Mesendoderm (in vitro differentiated cells): ENCODE data around the gene KAZN.

ENCODE experiments used
- DNase-seq: peaks from one replicate; pipeline ENCODE4 v3.0.0; 2013
- H2AK5ac ChIP-seq: 2 replicates; pipeline ENCODE4 v1.6.1; 2013; ENCODE audit warnings: low read length, inconsistent platforms
- H2BK120ac ChIP-seq: 2 replicates; pipeline ENCODE4 v1.6.1; 2013; ENCODE audit warnings: low read depth, mild to moderate bottlenecking, low read length, moderate library complexity, mixed read lengths
- H2BK15ac ChIP-seq: replicated peaks from 2 replicates; pipeline ENCODE4 v1.6.1; 2013; ENCODE audit warnings: low read depth, mild to moderate bottlenecking, moderate library complexity
- H2BK5ac ChIP-seq: 2 replicates; pipeline ENCODE4 v1.6.1; 2013; ENCODE audit warnings: low read length, inconsistent platforms
- H3K18ac ChIP-seq: 2 replicates; pipeline ENCODE4 v1.6.1; 2013; ENCODE audit warnings: mild to moderate bottlenecking, low read length, mixed read lengths
- H3K23ac ChIP-seq: one replicate; pipeline ENCODE4 v1.6.1; 2013; ENCODE audit warnings: low read length
- H3K27ac ChIP-seq: 2 replicates; pipeline ENCODE4 v1.5.1; 2013; ENCODE audit warnings: low read depth, mild to moderate bottlenecking, inconsistent platforms, low read length, moderate library complexity
- H3K27me3 ChIP-seq: 2 replicates; pipeline ENCODE4 v1.6.1; 2013; ENCODE audit warnings: low read length, control low read depth, mild to moderate bottlenecking, inconsistent platforms; ENCODE audit not compliant: insufficient read depth, poor library complexity
- H3K36me3 ChIP-seq: 2 replicates; pipeline ENCODE4 v1.6.1; 2013; ENCODE audit warnings: low read length, inconsistent platforms; ENCODE audit not compliant: control insufficient read depth, insufficient read depth
- H3K4ac ChIP-seq: one replicate; pipeline ENCODE4 v1.6.1; 2013; ENCODE audit warnings: low read depth, mild to moderate bottlenecking, low read length, moderate library complexity
- H3K4me1 ChIP-seq: 2 replicates; pipeline ENCODE4 v1.6.1; 2013; ENCODE audit warnings: low read depth, low read length, inconsistent platforms; ENCODE audit not compliant: control insufficient read depth
- H3K4me2 ChIP-seq: 2 replicates; pipeline ENCODE4 v1.6.1; 2013; ENCODE audit warnings: low read length
- H3K4me3 ChIP-seq: 2 replicates; pipeline ENCODE4 v1.5.1; 2013; ENCODE audit warnings: mild to moderate bottlenecking, low read length
- H3K56ac ChIP-seq: one replicate; pipeline ENCODE4 v1.6.1; 2013; ENCODE audit warnings: low read length
- H3K79me1 ChIP-seq: 2 replicates; pipeline ENCODE4 v1.6.1; 2013; ENCODE audit warnings: low read length, inconsistent platforms
- H3K79me2 ChIP-seq: 2 replicates; pipeline ENCODE4 v1.6.1; 2013; ENCODE audit warnings: mild to moderate bottlenecking, low read length; ENCODE audit not compliant: control insufficient read depth, insufficient read depth
- H3K9ac ChIP-seq: 2 replicates; pipeline ENCODE4 v1.6.1; 2013; ENCODE audit warnings: low read length, inconsistent platforms
- H4K5ac ChIP-seq: one replicate; pipeline ENCODE4 v1.6.1; 2013; ENCODE audit warnings: low read length
- H4K8ac ChIP-seq: one replicate; pipeline ENCODE4 v1.6.1; 2013; ENCODE audit warnings: low read depth, mild to moderate bottlenecking, control low read depth, low read length, moderate library complexity
- WGBS: extraction: QIAGEN DNeasy Blood & Tissue Kit; methylation state at CpG from one replicate; pipeline ENCODE4 v1.1.7; 2013; ENCODE audit warnings: low lambda C conversion rate, missing lambda C conversion rate; ENCODE audit not compliant: insufficient coverage; ENCODE audit errors: extremely low coverage; 5-methylcytosine and 5-hydroxymethylcytosine counted together

Gene KAZN

GRCh38 chr1:14740016-14740415 is 141.5 kb downstream of the KAZN start:
- H3K4me2 ChIP-seq: no peak overlapping the region
- H2BK15ac ChIP-seq: no peak overlapping the region
- DNase-seq: peak; percentile 63
- H3K18ac ChIP-seq: no peak overlapping the region
- no peaks in the 10 kb centered on the region for H3K27me3 ChIP-seq
- no peak overlapping the region for H2BK5ac ChIP-seq
- no peaks in the 10 kb centered on the region for H3K36me3 ChIP-seq
- H3K23ac ChIP-seq: no peak overlapping the region
- H2AK5ac ChIP-seq: no peak overlapping the region
- H4K5ac ChIP-seq: no peak overlapping the region
- WGBS: no CpG with 5 or more reads among the region's 8 CpGs
- peaks cover 1% of the 10 kb centered on the region for H3K79me2 ChIP-seq
- H3K56ac ChIP-seq: peak overlapping the region; percentile 35
- H3K79me1 ChIP-seq: peaks cover 14% of the 10 kb centered on the region
- no peak overlapping the region for H2BK120ac ChIP-seq
- no peak overlapping the region for H3K4me3 ChIP-seq
- H3K9ac ChIP-seq: no peak overlapping the region
- no peak overlapping the region for H3K27ac ChIP-seq
- H3K4ac ChIP-seq: no peak overlapping the region
- no peak overlapping the region for H4K8ac ChIP-seq
- H3K4me1 ChIP-seq: peaks cover 26% of the 10 kb centered on the region

GRCh38 chr1:14741082-14741481 is 142.6 kb downstream of the KAZN start:
- peaks cover 1% of the 10 kb centered on the region for H3K79me2 ChIP-seq
- H3K4me2 ChIP-seq: no peak overlapping the region
- no peaks in the 10 kb centered on the region for H3K27me3 ChIP-seq
- H3K79me1 ChIP-seq: peaks cover 17% of the 10 kb centered on the region
- H2AK5ac ChIP-seq: no peak overlapping the region
- peaks cover 30% of the 10 kb centered on the region for H3K4me1 ChIP-seq
- H2BK5ac ChIP-seq: peak overlapping the region; percentile 62
- no peak overlapping the region for H4K8ac ChIP-seq
- no peak for DNase-seq
- no peak overlapping the region for H4K5ac ChIP-seq
- H3K36me3 ChIP-seq: no peaks in the 10 kb centered on the region
- H3K4ac ChIP-seq: peak overlapping the region; percentile 75
- peak overlapping the region; percentile 30 for H3K9ac ChIP-seq
- peak overlapping the region; percentile 19 for H2BK120ac ChIP-seq
- H3K27ac ChIP-seq: peak overlapping the region; percentile 72
- peak overlapping the region; percentile 20 for H3K23ac ChIP-seq
- H3K4me3 ChIP-seq: no peak overlapping the region
- peak overlapping the region; percentile 79 for H3K56ac ChIP-seq
- H2BK15ac ChIP-seq: no peak overlapping the region
- peak overlapping the region; percentile 29 for H3K18ac ChIP-seq
- no CpG with 5 or more reads among the region's 5 CpGs for WGBS

DNA sequence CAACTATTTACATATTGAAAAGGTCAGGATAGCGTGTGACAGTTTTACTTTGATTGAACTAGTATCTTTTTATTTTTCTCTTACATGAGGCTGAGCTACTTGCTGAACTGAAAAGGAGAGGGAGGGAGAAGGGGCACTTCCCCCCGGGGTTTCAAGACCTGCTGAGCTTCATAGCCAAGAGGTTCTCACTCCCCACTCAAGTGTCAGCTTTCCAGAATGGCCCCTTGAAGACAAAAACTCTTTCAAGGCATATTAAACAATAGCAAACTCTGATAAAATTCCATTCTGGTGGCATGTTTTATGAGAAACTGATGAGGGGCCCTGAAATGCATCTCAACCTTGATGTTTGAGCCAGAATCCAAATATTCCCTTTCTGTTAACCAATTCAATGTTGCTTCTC is 143.0 kb downstream of the KAZN start:
- H3K4me1 ChIP-seq: peaks cover 30% of the 10 kb centered on the region
- H3K23ac ChIP-seq: no peak overlapping the region
- H3K4me2 ChIP-seq: no peak overlapping the region
- H2BK15ac ChIP-seq: no peak overlapping the region
- peak overlapping the region; percentile 75 for H3K4ac ChIP-seq
- H2AK5ac ChIP-seq: no peak overlapping the region
- no peak overlapping the region for H2BK5ac ChIP-seq
- no peaks in the 10 kb centered on the region for H3K36me3 ChIP-seq
- no peak overlapping the region for H4K5ac ChIP-seq
- WGBS: no CpG with 5 or more reads among the region's 2 CpGs
- H3K27me3 ChIP-seq: no peaks in the 10 kb centered on the region
- H3K79me1 ChIP-seq: peaks cover 18% of the 10 kb centered on the region
- peak overlapping the region; percentile 16 for H3K18ac ChIP-seq
- H3K56ac ChIP-seq: peak overlapping the region; percentile 22
- peaks cover 1% of the 10 kb centered on the region for H3K79me2 ChIP-seq
- no peak overlapping the region for H3K4me3 ChIP-seq
- no peak for DNase-seq
- H4K8ac ChIP-seq: no peak overlapping the region
- H2BK120ac ChIP-seq: peak overlapping the region; percentile 19
- H3K9ac ChIP-seq: no peak overlapping the region
- peak overlapping the region; percentile 72 for H3K27ac ChIP-seq

DNA sequence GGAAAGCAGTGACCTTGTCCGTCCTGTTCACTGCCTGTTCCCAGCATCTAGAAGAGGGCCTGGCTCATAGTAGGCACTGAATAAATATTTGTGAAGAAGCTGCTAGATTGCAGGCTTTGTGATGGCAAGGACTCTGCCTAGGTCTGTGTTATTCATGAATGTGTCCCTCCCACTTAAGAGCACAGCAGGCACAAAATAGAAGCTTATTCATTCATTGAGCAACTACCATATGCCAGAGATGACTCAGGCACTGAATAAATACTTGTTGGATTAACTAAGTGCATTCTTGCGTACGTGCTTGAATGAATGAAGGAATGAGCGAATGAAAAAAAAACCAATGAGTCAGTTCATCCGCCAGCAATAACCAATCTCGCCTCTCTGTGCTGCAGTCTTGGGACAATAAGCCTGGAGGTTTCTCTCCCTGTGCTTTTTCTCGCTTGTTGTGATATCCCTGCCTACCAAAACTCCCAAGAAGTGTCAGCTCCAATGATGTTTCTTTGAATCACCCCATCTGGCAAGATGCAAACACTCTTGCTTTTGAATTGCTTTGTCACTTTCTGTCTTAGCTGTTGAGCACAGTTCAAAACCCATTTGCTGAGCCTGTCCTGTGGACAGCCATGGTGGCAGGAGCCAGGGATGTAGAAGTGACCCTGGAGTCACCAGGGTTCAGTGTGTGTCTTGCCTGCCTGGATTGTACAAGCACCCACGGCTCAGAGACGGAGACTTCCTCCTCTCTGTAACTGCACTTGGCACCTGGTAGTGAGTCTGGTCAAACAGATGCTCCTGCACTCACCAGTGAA is 143.9 kb downstream of the KAZN start:
- H3K56ac ChIP-seq: peak overlapping the region; percentile 80
- no peak overlapping the region for H3K4me2 ChIP-seq
- no peak overlapping the region for H3K9ac ChIP-seq
- peak overlapping the region; percentile 4 for H3K18ac ChIP-seq
- peak; percentile 97 for DNase-seq
- peak overlapping the region; percentile 81 for H2BK5ac ChIP-seq
- peak overlapping the region; percentile 74 for H3K4ac ChIP-seq
- peaks cover 16% of the 10 kb centered on the region for H3K79me1 ChIP-seq
- WGBS: no CpG with 5 or more reads among the region's 9 CpGs
- no peak overlapping the region for H2BK120ac ChIP-seq
- no peak overlapping the region for H3K4me3 ChIP-seq
- no peaks in the 10 kb centered on the region for H3K27me3 ChIP-seq
- H2BK15ac ChIP-seq: no peak overlapping the region
- peak overlapping the region; percentile 72 for H3K27ac ChIP-seq
- H4K8ac ChIP-seq: no peak overlapping the region
- H4K5ac ChIP-seq: no peak overlapping the region
- peaks cover 30% of the 10 kb centered on the region for H3K4me1 ChIP-seq
- peak overlapping the region; percentile 51 for H3K23ac ChIP-seq
- no peaks in the 10 kb centered on the region for H3K79me2 ChIP-seq
- peak overlapping the region; percentile 77 for H2AK5ac ChIP-seq
- H3K36me3 ChIP-seq: no peaks in the 10 kb centered on the region

GRCh38 chr1:14743368-14743767 is 144.9 kb downstream of the KAZN start:
- H3K79me1 ChIP-seq: peaks cover 13% of the 10 kb centered on the region
- no peak overlapping the region for H3K4me3 ChIP-seq
- H3K27me3 ChIP-seq: no peaks in the 10 kb centered on the region
- H3K4me2 ChIP-seq: no peak overlapping the region
- WGBS: no CpG with 5 or more reads among the region's 6 CpGs
- H2AK5ac ChIP-seq: no peak overlapping the region
- H2BK15ac ChIP-seq: no peak overlapping the region
- H3K23ac ChIP-seq: no peak overlapping the region
- H4K5ac ChIP-seq: no peak overlapping the region
- H3K27ac ChIP-seq: no peak overlapping the region
- no peak overlapping the region for H3K9ac ChIP-seq
- H3K79me2 ChIP-seq: no peaks in the 10 kb centered on the region
- no peak overlapping the region for H3K4ac ChIP-seq
- peak overlapping the region; percentile 8 for H3K18ac ChIP-seq
- no peak overlapping the region for H3K56ac ChIP-seq
- H4K8ac ChIP-seq: no peak overlapping the region
- no peak for DNase-seq
- peak overlapping the region; percentile 33 for H2BK120ac ChIP-seq
- no peaks in the 10 kb centered on the region for H3K36me3 ChIP-seq
- H2BK5ac ChIP-seq: no peak overlapping the region
- H3K4me1 ChIP-seq: peaks cover 30% of the 10 kb centered on the region
